Adrenal gland (tissue), 5 donors: Measurements from ENCODE around the gene DRAM1.

Source experiments
- POLR2A ChIP-seq, 2 donors: fragments of 450-650 bp; IDR thresholded peaks; one replicate each; pipeline ENCODE4 v1.6.1; 2017; ENCODE audit warnings: antibody characterized with exemption in 2 of 2, mild to moderate bottlenecking in 2 of 2, moderate library complexity in 1 of 2
- TF ChIP-seq, protein P1 (sequence below), 6 experiments: fragments of 450-650 bp in 4 of 6; fragments of 200-600 bp in 2 of 6; sonication (generic) in 1 of 6; IDR thresholded peaks; 1 replicate in 5 of 6; 2 replicates in 1 of 6; pipeline versions ENCODE4 v1.5.1 to v1.8.0; 2016 to 2021; ENCODE audit warnings: antibody characterized with exemption in 6 of 6, mild to moderate bottlenecking in 2 of 6, moderate library complexity in 1 of 6
- donor health status: DM: no; HTN: no; CAD: no.

GRCh38 chr12:101924618-101925017, 47.2 kb downstream of the DRAM1 start:
- TF ChIP-seq POLR2A (IDR thresholded peaks at IDR 0.05): no peak
- TF ChIP-seq, protein P1, sequence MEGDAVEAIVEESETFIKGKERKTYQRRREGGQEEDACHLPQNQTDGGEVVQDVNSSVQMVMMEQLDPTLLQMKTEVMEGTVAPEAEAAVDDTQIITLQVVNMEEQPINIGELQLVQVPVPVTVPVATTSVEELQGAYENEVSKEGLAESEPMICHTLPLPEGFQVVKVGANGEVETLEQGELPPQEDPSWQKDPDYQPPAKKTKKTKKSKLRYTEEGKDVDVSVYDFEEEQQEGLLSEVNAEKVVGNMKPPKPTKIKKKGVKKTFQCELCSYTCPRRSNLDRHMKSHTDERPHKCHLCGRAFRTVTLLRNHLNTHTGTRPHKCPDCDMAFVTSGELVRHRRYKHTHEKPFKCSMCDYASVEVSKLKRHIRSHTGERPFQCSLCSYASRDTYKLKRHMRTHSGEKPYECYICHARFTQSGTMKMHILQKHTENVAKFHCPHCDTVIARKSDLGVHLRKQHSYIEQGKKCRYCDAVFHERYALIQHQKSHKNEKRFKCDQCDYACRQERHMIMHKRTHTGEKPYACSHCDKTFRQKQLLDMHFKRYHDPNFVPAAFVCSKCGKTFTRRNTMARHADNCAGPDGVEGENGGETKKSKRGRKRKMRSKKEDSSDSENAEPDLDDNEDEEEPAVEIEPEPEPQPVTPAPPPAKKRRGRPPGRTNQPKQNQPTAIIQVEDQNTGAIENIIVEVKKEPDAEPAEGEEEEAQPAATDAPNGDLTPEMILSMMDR (IDR thresholded peaks at IDR 0.05): no peak
